H1 (cell line): ENCODE data around the gene LMAN1L. TPM values are rescaled to one million over a fixed set of nuclear protein-coding genes. Genes with fewer than 3 reads are reported as not detected.
A peak's percentile ranks its signal among the peaks of the same experiment; 100 is the strongest.

Experiments
- CTCF ChIA-PET: fragments of 300-600 bp; sonication (Branson Sonifier 250); formaldehyde crosslinking; loops from one replicate; lab custom pipeline; 2021; ENCODE audit not compliant: partially characterized antibody; lab: Charles Lee
- POLR2A ChIA-PET: fragments of 300-600 bp; sonication (Branson Sonifier 250); formaldehyde crosslinking; loops from one replicate; lab custom pipeline; 2021; ENCODE audit warnings: inconsistent platforms; ENCODE audit not compliant: partially characterized antibody; lab: Charles Lee
- DNase-seq, 2 experiments: peaks; one replicate each; pipeline versions ENCODE4 v3.0.0 to v3.0.0-alpha.2; 2010 to 2022; ENCODE audit warnings: low spot score in 2 of 2, low read depth in 1 of 2, mixed read lengths in 1 of 2
- FAIRE-seq: peaks from 2 replicates; lab custom pipeline; 2011; peaks lifted over from hg19 to GRCh38; lab: Jason Lieb, UNC
- H2AFZ ChIP-seq: 2 replicates; pipeline ENCODE4 v1.8.1; 2012; ENCODE audit warnings: low read length, inconsistent platforms
- H2AK5ac ChIP-seq: 2 replicates; pipeline ENCODE4 v1.6.1; 2013; ENCODE audit warnings: low read depth, low read length
- H2BK120ac ChIP-seq: replicated peaks from 2 replicates; pipeline ENCODE3; 2013; ENCODE audit warnings: low read depth, low read length, inconsistent platforms
- H2BK12ac ChIP-seq: 2 replicates; pipeline ENCODE4 v1.6.1; 2013; ENCODE audit warnings: low read depth, low read length
- H2BK15ac ChIP-seq: 2 replicates; pipeline ENCODE4 v1.6.1; 2013; ENCODE audit warnings: low read length
- H2BK20ac ChIP-seq: 2 replicates; pipeline ENCODE4 v1.6.1; 2013; ENCODE audit warnings: low read length
- H2BK5ac ChIP-seq: 2 replicates; pipeline ENCODE4 v1.6.1; 2013; ENCODE audit warnings: low read depth, low read length
- H3K14ac ChIP-seq: 2 replicates; pipeline ENCODE4 v1.6.1; 2013; ENCODE audit warnings: inconsistent platforms; ENCODE audit not compliant: insufficient read length
- H3K18ac ChIP-seq: 2 replicates; pipeline ENCODE4 v1.6.1; 2013; ENCODE audit warnings: low read length; ENCODE audit errors: extremely low read depth
- H3K23ac ChIP-seq: 2 replicates; pipeline ENCODE4 v1.6.1; 2013; ENCODE audit warnings: inconsistent platforms; ENCODE audit not compliant: insufficient read length
- H3K23me2 ChIP-seq: 2 replicates; pipeline ENCODE4 v1.6.1; 2013; ENCODE audit warnings: low read depth, low read length
- H3K27ac ChIP-seq: 2 replicates; pipeline ENCODE4 v1.6.1; 2011; ENCODE audit warnings: low read depth, low read length, inconsistent platforms
- H3K27me3 ChIP-seq, 4 experiments: replicated peaks in 1 of 4; 1 replicate in 1 of 4; 2 replicates in 3 of 4; pipeline versions ENCODE4 v1.6.1 to v1.8.1; 2011 to 2013; ENCODE audit warnings: low read length in 3 of 4, mild to moderate bottlenecking in 3 of 4, inconsistent platforms in 2 of 4, mixed read lengths in 2 of 4, moderate library complexity in 1 of 4; ENCODE audit not compliant: control insufficient read depth in 3 of 4, insufficient read depth in 3 of 4; ENCODE audit errors: extremely low read depth in 1 of 4
- H3K36me3 ChIP-seq, 4 experiments: 2 replicates each; pipeline versions ENCODE4 v1.6.1 to v1.8.1; 2011 to 2013; ENCODE audit warnings: mild to moderate bottlenecking in 4 of 4, low read length in 3 of 4, moderate library complexity in 2 of 4, control low read depth in 1 of 4, inconsistent platforms in 1 of 4; ENCODE audit not compliant: insufficient read depth in 4 of 4, control insufficient read depth in 2 of 4
- H3K4ac ChIP-seq: replicated peaks from 2 replicates; pipeline ENCODE3; 2013; ENCODE audit warnings: low read length, low read depth, mixed read lengths, inconsistent platforms; ENCODE audit not compliant: insufficient read length
- H3K4me1 ChIP-seq, 4 experiments: replicated peaks in 1 of 4; 1 replicate in 1 of 4; 2 replicates in 3 of 4; pipeline versions ENCODE4 v1.6.1 to v1.8.1; 2011 to 2013; ENCODE audit warnings: low read length in 3 of 4, inconsistent platforms in 2 of 4, mixed read lengths in 1 of 4; ENCODE audit not compliant: insufficient read depth in 4 of 4, control insufficient read depth in 3 of 4
- H3K4me2 ChIP-seq, 2 experiments: 2 replicates each; pipeline versions ENCODE4 v1.6.1 to v1.8.1; 2011 to 2013; ENCODE audit warnings: low read depth in 2 of 2, low read length in 2 of 2, control low read depth in 1 of 2, inconsistent platforms in 1 of 2, mild to moderate bottlenecking in 1 of 2; ENCODE audit not compliant: insufficient read depth in 1 of 2
- H3K4me3 ChIP-seq, 4 experiments: fragments of 200-600, 300-600 bp in 1 of 4; sonication (generic), shearing (Covaris generic), sonication (Bioruptor Twin) in 1 of 4; 2 replicates each; pipeline versions ENCODE4 v1.5.1 to v1.8.1; 2011 to 2016; ENCODE audit warnings: low read length in 4 of 4, low read depth in 3 of 4, control low read depth in 2 of 4, inconsistent platforms in 2 of 4, mild to moderate bottlenecking in 2 of 4, mixed read lengths in 1 of 4, moderate library complexity in 1 of 4; ENCODE audit not compliant: insufficient read depth in 2 of 4; ENCODE audit errors: extremely low read depth in 1 of 4
- H3K56ac ChIP-seq: replicated peaks from 2 replicates; pipeline ENCODE3; 2013; ENCODE audit warnings: low read depth, mild to moderate bottlenecking, mixed read lengths, low read length, inconsistent platforms; ENCODE audit not compliant: insufficient read length
- H3K79me1 ChIP-seq: 2 replicates; pipeline ENCODE4 v1.6.1; 2013; ENCODE audit warnings: low read depth, low read length, control low read depth
- H3K79me2 ChIP-seq, 2 experiments: 2 replicates each; pipeline versions ENCODE4 v1.6.1 to v1.8.1; 2012 to 2013; ENCODE audit warnings: low read length in 2 of 2, mild to moderate bottlenecking in 2 of 2, inconsistent platforms in 1 of 2; ENCODE audit not compliant: insufficient read depth in 2 of 2, control insufficient read depth in 1 of 2
- H3K9ac ChIP-seq, 4 experiments: replicated peaks in 1 of 4; 1 replicate in 1 of 4; 2 replicates in 3 of 4; pipeline versions ENCODE4 v1.6.1 to v1.8.1; 2011 to 2013; ENCODE audit warnings: low read depth in 3 of 4, low read length in 3 of 4, control low read depth in 2 of 4, mild to moderate bottlenecking in 2 of 4, moderate library complexity in 2 of 4, inconsistent platforms in 1 of 4; ENCODE audit errors: extremely low read depth in 1 of 4
- H3K9me3 ChIP-seq, 2 experiments: 2 replicates each; pipeline versions ENCODE4 v1.6.1 to v1.8.1; 2012 to 2013; ENCODE audit warnings: mild to moderate bottlenecking in 2 of 2, moderate library complexity in 2 of 2, control low read depth in 1 of 2, inconsistent platforms in 1 of 2, low read depth in 1 of 2, low read length in 1 of 2, mixed read lengths in 1 of 2; ENCODE audit not compliant: insufficient read depth in 2 of 2
- H4K20me1 ChIP-seq, 2 experiments: replicated peaks in 1 of 2; 2 replicates each; pipeline versions ENCODE3 to v1.8.1; 2011 to 2013; ENCODE audit warnings: inconsistent platforms in 2 of 2, low read length in 2 of 2, mild to moderate bottlenecking in 1 of 2; ENCODE audit not compliant: insufficient read depth in 2 of 2, control insufficient read depth in 1 of 2
- H4K5ac ChIP-seq: 2 replicates; pipeline ENCODE4 v1.6.1; 2013; ENCODE audit warnings: low read length, low read depth, mixed read lengths, inconsistent platforms; ENCODE audit not compliant: insufficient read length
- H4K8ac ChIP-seq: 2 replicates; pipeline ENCODE4 v1.8.0; 2013; ENCODE audit warnings: mild to moderate bottlenecking, moderate library complexity, low read length, inconsistent platforms; ENCODE audit not compliant: insufficient read depth; ENCODE audit errors: extremely low read depth
- H4K91ac ChIP-seq: replicated peaks from 2 replicates; pipeline ENCODE3; 2013; ENCODE audit warnings: low read length, mixed read lengths, inconsistent platforms; ENCODE audit not compliant: insufficient read length
- FOSL1 ChIP-seq: IDR thresholded peaks from 2 replicates; pipeline ENCODE4 v1.6.1; 2011; ENCODE audit warnings: mild to moderate bottlenecking, low read depth, low read length, moderate library complexity; ENCODE audit not compliant: insufficient read depth
- NRF1 ChIP-seq: IDR thresholded peaks from 2 replicates; pipeline ENCODE4 v1.6.1; 2011; ENCODE audit warnings: mild to moderate bottlenecking, low read depth, low read length, improper control_type of control experiment
- SIRT6 ChIP-seq: IDR thresholded peaks from one replicate; pipeline ENCODE4 v1.7.1; 2012; ENCODE audit warnings: low read length, inconsistent platforms
- SRF ChIP-seq: IDR thresholded peaks from 2 replicates; pipeline ENCODE4 v1.6.1; 2011; ENCODE audit warnings: mild to moderate bottlenecking, low read depth, low read length, moderate library complexity
- TAF1 ChIP-seq: IDR thresholded peaks from 2 replicates; pipeline ENCODE4 v1.6.1; 2011; ENCODE audit warnings: mild to moderate bottlenecking, low read depth, low read length
- TEAD4 ChIP-seq: IDR thresholded peaks from 2 replicates; pipeline ENCODE4 v1.6.1; 2012; ENCODE audit warnings: low read depth, low read length, inconsistent platforms, mixed read lengths
- WGBS, 2 experiments: shearing (Covaris generic) in 1 of 2; methylation state at CpG; one replicate each; pipeline versions ENCODE4 v1.1.6 to v1.1.7; 2013 to 2015; ENCODE audit warnings: low lambda C conversion rate in 2 of 2, mixed read lengths in 2 of 2, inconsistent platforms in 1 of 2, low coverage in 1 of 2, missing lambda C conversion rate in 1 of 2; ENCODE audit not compliant: insufficient replicate concordance in 2 of 2, insufficient coverage in 1 of 2, insufficient read length in 1 of 2; ENCODE audit errors: extremely low coverage in 1 of 2, missing lambda C conversion rate in 1 of 2; 5-methylcytosine and 5-hydroxymethylcytosine counted together
- polyA plus RNA-seq, 7 experiments: library from polyadenylated mRNA; depleted of rRNA in 3 of 7; stranded (reverse) in 5 of 7; unstranded in 2 of 7; fragments of >200 nt in 5 of 7; fragments of 200-250 nt in 2 of 7; gene quantifications; 1 replicate in 5 of 7; 2 replicates in 1 of 7; 4 replicates in 1 of 7; pipeline versions ENCODE4 v1.2.1 to v1.2.3, GENCODE V29; 2011 to 2013; ENCODE audit warnings: missing spikeins in 2 of 7, mixed read lengths in 2 of 7
- total RNA-seq: library from RNA; stranded (reverse); fragmentation: NEBNext Ultra II Directional; extraction: Animal tissue kit (Norgen Biotek cat#: 25700); gene quantifications from 2 replicates; pipeline ENCODE4 v1.2.1, GENCODE V29; 2021

LMAN1L gene
- total and polyA plus RNA-seq, 2 of the 8 experiments (the other 6 are each of a cell fraction or from before 2014, with no cell fraction given), result not detected

- Histone ChIP-seq H2BK120ac (no peak overlapping the region), H4K91ac (no peak overlapping the region), H3K56ac (no peak overlapping the region), H4K5ac (no peak overlapping the region), H3K79me2 (no peaks in the 10 kb centered on the region), H2BK12ac (no peak overlapping the region), H3K9ac (no peak overlapping the region), H4K8ac (0 out of 2 replicates have a peak overlapping the region, but pooled peaks have one; percentile 28), H3K4me1 (peaks cover 0 to 5% (median 2%) of the 10 kb centered on the region in 4 experiments; a peak in 3 of 7 replicates), H3K14ac (no peak overlapping the region), H3K9me3 (no peaks in the 10 kb centered on the region), H3K79me1 (no peaks in the 10 kb centered on the region), H2BK15ac (no peak overlapping the region), H2BK5ac (no peak overlapping the region), H3K27ac (no peak overlapping the region), H3K23me2 (no peaks in the 10 kb centered on the region), H3K4ac (no peak overlapping the region), H3K27me3 (no peaks in the 10 kb centered on the region), H2AFZ (no peak overlapping the region), H2BK20ac (no peak overlapping the region), H3K4me3 (no peak overlapping the region), H2AK5ac (no peak overlapping the region), H3K36me3 (peaks cover 0 to 14% (median 0%) of the 10 kb centered on the region in 4 experiments; a peak in 1 of 8 replicates), H4K20me1 (peaks cover 2 to 14% of the 10 kb centered on the region in 2 experiments), H3K4me2 (no peak overlapping the region), H3K23ac (no peak overlapping the region), H3K18ac (no peak overlapping the region)
- ChIA-PET POLR2A (interaction anchor here (2.2 to 3.6 kb wide), 2 partner anchors 13 to 41 kb away, joined by 13 to 20 read pairs; no protein-coding TSS in a partner anchor), CTCF (interaction anchor here (0.6 to 53.7 kb wide), 19 partner anchors 8 to 1948 kb away, joined by 3 to 1439 read pairs (median 7); partner anchors contain the start of genes CLK3, CPLX3, CSK and LMAN1L)
- WGBS, 2 experiments, result 94% methylated on average over 18 of the region's 18 CpGs; no CpG with 5 or more reads in 1 of the 2 experiments
- FAIRE-seq (no peak), DNase-seq (no peak)
- TF ChIP-seq TAF1 (no peak), TEAD4 (no peak), SIRT6 (no peak), FOSL1 (no peak), NRF1 (no peak), SRF (no peak)
These were observed 11.2 kb upstream of the LMAN1L start for GRCh38 chr15:74801311-74801997.
